AG04449 (cell line): ENCODE results near the gene COL9A3.
A peak's percentile ranks its signal among the peaks of the same experiment; 100 is the strongest.

Experiments
- CTCF ChIA-PET: fragments of 350-600 bp; formaldehyde crosslinking; extraction: SDS; loops from one replicate; lab custom pipeline; 2021; ENCODE audit warnings: antibody characterized with exemption; lab: Yijun Ruan, JAX
- POLR2A ChIA-PET: fragments of 400-600, 350-600 bp; formaldehyde crosslinking; extraction: SDS; loops from one replicate; lab custom pipeline; 2020; ENCODE audit warnings: antibody characterized with exemption, inconsistent platforms; lab: Yijun Ruan, JAX
- DNase-seq: peaks from one replicate; pipeline ENCODE4 v3.0.0-alpha.2; 2010; ENCODE audit warnings: low read depth, low spot score
- H3K4me3 ChIP-seq: 2 replicates; pipeline ENCODE4 v1.5.1; 2011; ENCODE audit warnings: low read depth, mild to moderate bottlenecking, control low read depth, low read length
- CTCF ChIP-seq: IDR thresholded peaks from one replicate; pipeline ENCODE4 v1.5.1; 2011; ENCODE audit warnings: mild to moderate bottlenecking, moderate library complexity, low read length, control low read depth, inconsistent platforms; ENCODE audit not compliant: insufficient read depth; ENCODE audit errors: missing control alignments

COL9A3 gene

DNA sequence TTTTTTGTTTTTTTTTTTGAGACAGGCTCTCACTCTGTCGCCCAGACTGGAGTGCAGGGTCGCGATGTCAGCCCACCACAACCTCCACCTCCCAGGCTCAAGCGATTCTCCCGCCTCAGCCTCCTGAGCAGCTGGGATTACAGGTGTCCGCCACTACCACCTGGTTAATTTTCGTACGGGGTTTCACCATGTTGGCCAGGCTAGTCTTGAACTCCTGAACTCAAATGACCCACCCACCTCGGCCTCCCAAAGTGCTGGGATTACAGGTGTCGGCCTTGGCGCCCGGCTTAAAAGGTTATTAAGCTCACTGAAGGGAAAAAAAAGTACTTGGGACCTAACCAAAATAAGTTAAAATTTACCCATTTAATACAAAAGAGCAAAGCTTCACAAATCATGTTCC lies 42.9 kb downstream of the COL9A3 start:
- CTCF ChIA-PET, result interaction anchor here (0.6 to 2.8 kb wide), 8 partner anchors 9 to 193 kb away, joined by 3 to 9 read pairs (median 4); no protein-coding TSS in a partner anchor
- POLR2A ChIA-PET, result no interaction called here
- TF ChIP-seq CTCF, result no peak
- H3K4me3 ChIP-seq, result no peak overlapping the region; the same call in 1 of the 2 replicates
- no peak for DNase-seq

DNA sequence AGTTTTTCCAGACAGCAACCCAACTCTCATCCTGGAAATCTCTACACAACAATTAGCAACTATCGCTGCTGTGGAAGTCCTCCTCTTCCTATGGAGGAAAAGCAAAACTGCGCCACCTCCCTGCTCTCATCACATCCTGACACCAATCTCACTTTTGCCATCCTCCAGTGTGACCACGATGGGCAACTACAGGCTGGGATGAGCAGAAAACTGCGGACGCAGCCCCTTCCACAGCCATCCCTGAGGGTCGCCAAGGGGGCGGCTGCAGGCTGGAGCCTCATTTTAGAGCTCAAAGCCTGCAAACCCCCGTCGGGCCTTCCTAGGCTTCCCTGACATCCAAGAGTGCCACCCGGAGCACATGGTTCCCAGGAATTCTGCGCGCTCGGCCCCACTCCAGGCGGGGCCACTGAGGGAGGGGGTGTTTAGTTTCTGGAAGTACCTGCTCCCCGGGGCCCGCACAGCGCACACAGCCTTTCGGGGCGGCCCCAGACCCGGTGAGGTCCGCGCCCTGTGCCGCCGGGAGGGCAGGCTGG lies 43.6 kb downstream of the COL9A3 start:
- peak; percentile 16 for TF ChIP-seq CTCF
- POLR2A ChIA-PET, result no interaction called here
- CTCF ChIA-PET, result interaction anchor here (1.0 to 2.8 kb wide), 6 partner anchors 9 to 61 kb away, joined by 3 to 8 read pairs (median 4); no protein-coding TSS in a partner anchor
- DNase-seq, result no peak
- H3K4me3 ChIP-seq, result peak overlapping the region; percentile 72

DNA sequence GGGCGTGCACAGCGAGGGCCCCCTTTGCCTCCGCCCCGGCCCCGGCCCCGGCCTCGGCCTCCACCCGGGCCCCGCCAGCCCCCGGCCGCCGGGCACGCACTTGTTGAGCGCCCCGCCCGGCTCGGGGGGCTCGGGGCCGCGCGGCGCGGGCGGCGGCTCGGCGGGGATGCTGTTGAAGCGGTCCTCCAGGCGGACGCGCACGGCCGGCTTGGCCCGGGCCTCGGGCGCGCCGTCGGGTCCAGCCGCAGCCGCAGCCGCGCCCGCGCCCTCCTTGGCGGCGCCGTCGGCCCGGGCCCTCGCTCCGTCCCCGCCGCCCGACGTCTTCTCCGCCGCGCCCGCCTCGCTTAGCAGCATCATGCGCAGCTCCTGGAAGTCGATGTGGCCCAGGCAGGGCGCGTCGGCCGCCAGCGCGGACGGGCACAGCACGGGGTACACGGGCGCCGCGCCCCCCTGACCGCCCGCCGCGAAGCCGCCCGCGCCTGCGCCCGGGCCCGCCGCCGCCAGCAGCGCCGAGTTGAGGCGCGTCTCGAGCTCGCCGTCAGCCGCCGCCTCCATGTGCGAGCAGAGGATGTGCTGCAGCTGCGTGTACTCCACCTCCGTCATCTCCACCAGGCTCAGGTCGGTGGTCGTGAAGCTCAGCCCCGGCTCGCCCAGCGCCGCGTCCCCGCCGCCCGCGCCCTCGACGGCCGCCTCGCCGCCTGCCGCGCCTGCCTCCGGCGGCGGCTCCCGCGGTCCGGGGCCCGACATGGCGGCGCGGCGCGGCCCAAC lies 44.3 kb downstream of the COL9A3 start:
- DNase-seq, result no peak
- no peak for TF ChIP-seq CTCF
- ChIA-PET CTCF (interaction anchor here (1.0 to 4.4 kb wide), 7 partner anchors 10 to 60 kb away, joined by 3 to 32 read pairs (median 4); no protein-coding TSS in a partner anchor), POLR2A (no interaction called here)
- H3K4me3 ChIP-seq, result peak overlapping the region; percentile 72

GRCh38 chr20:62861726-62862336 lies 45.0 kb downstream of the COL9A3 start, which contains the start of gene TCFL5:
TCFL5 (minus strand) TSS chr20:62861822; CDS start chr20:62861670, 152 bp downstream.
- TF ChIP-seq CTCF, result no peak
- ChIA-PET CTCF (interaction anchor here (1.1 to 4.4 kb wide), 2 partner anchors 11 to 54 kb away, joined by 4 to 32 read pairs; no protein-coding TSS in a partner anchor), POLR2A (no interaction called here)
- DNase-seq, result no peak
- H3K4me3 ChIP-seq, result peak within 1 kb of the TSS; percentile 72

GRCh38 chr20:62864207-62864606 lies 47.4 kb downstream of the COL9A3 start:
- H3K4me3 ChIP-seq, result no peak overlapping the region
- no peak for TF ChIP-seq CTCF
- CTCF ChIA-PET, result interaction anchor here (1.2 to 4.4 kb wide), 2 partner anchors 9 to 30 kb away, joined by 3 to 32 read pairs; no protein-coding TSS in a partner anchor
- POLR2A ChIA-PET, result interaction anchor here (0.7 kb wide), 1 partner anchor 35 kb away, joined by 3 read pairs; no protein-coding TSS in a partner anchor
- DNase-seq, result no peak
